Lower leg skin (tissue), 4 donors: ENCODE data around the gene NTNG1. TPM values are rescaled to one million over a fixed set of nuclear protein-coding genes. Genes with fewer than 3 reads are reported as not detected.

Source experiments
- DNase-seq, 2 donors: peaks; one replicate each; pipeline ENCODE4 v3.0.0-alpha.2; 2019; ENCODE audit warnings: low spot score in 2 of 2
- H3K4me3 ChIP-seq: fragments of 200-600 bp; sonication (generic); 2 replicates; pipeline ENCODE4 v1.5.1; 2017; ENCODE audit warnings: mild to moderate bottlenecking, low read depth; ENCODE audit not compliant: poor library complexity, severe bottlenecking
- CTCF ChIP-seq, 3 donors: fragments of 450-650 bp; IDR thresholded peaks; one replicate each; pipeline ENCODE4 v1.5.1; 2016; ENCODE audit warnings: antibody characterized with exemption in 3 of 3, mild to moderate bottlenecking in 3 of 3, moderate library complexity in 2 of 3
- POLR2A ChIP-seq, 2 donors: fragments of 450-650 bp; IDR thresholded peaks; one replicate each; pipeline ENCODE4 v1.6.1; 2016 to 2017; ENCODE audit warnings: antibody characterized with exemption in 2 of 2, mild to moderate bottlenecking in 1 of 2, moderate library complexity in 1 of 2
- WGBS, 2 donors: methylation state at CpG; one replicate each; pipeline ENCODE4 v1.1.5; 2018; 5-methylcytosine and 5-hydroxymethylcytosine counted together
- intact Hi-C: fragments of 100-400 bp; cut with DNase I; formaldehyde crosslinking; loops from one replicate; pipeline ENCODE4 v1.15.0; 2023; ENCODE audit warnings: low total_unique reads
- total RNA-seq, 4 donors: library from RNA; depleted of rRNA; stranded (reverse); fragments of >200 nt; gene quantifications; one replicate each; pipeline ENCODE4 v1.1.0, GENCODE V29; 2016

Gene NTNG1
- total RNA-seq, 4 donors from 2014 or later, result 2.6 to 8.1 (median 3.4) TPM

- H3K4me3 ChIP-seq, result no peak overlapping the region
- no peak for DNase-seq
- intact Hi-C loops, result no loop called here
- TF ChIP-seq POLR2A (IDR thresholded peaks at IDR 0.05) (no peak), CTCF (IDR thresholded peaks at IDR 0.05) (no peak)
- 89 to 92% methylated on average over 3 of the region's 3 CpGs for WGBS, 2 donors
Measured at GRCh38 chr1:107467811-107468210, 327.0 kb downstream of the NTNG1 start.

GRCh38 chr1:107473065-107473464, 332.2 kb downstream of the NTNG1 start:
- intact Hi-C loops, result no loop called here
- no peak overlapping the region for H3K4me3 ChIP-seq
- 78 to 85% methylated on average over 2 of the region's 2 CpGs for WGBS, 2 donors
- no peak for DNase-seq
- TF ChIP-seq POLR2A (IDR thresholded peaks at IDR 0.05) (no peak), CTCF (IDR thresholded peaks at IDR 0.05) (no peak)

- TF ChIP-seq CTCF (IDR thresholded peaks at IDR 0.05), result no peak
- TF ChIP-seq POLR2A (IDR thresholded peaks at IDR 0.05), result no peak
- H3K4me3 ChIP-seq, result no peak overlapping the region
- no peak for DNase-seq
- intact Hi-C loops, result no loop called here
- 51 to 53% methylated on average over 1 of the region's 1 CpG for WGBS, 2 donors
Measured at GRCh38 chr1:107474877-107475612, 334.2 kb downstream of the NTNG1 start.

- TF ChIP-seq CTCF (IDR thresholded peaks at IDR 0.05) (no peak), POLR2A (IDR thresholded peaks at IDR 0.05) (no peak)
- H3K4me3 ChIP-seq, result no peak overlapping the region
- intact Hi-C loops, result no loop called here
- WGBS, 2 donors, result 92 to 100% methylated on average over 2 of the region's 2 CpGs
- DNase-seq, result no peak
Measured at GRCh38 chr1:107477233-107477632, 336.4 kb downstream of the NTNG1 start.

- intact Hi-C loops, result no loop called here
- DNase-seq, result no peak
- WGBS, 2 donors, result 65 to 66% methylated on average over 11 of the region's 11 CpGs
- TF ChIP-seq CTCF (IDR thresholded peaks at IDR 0.05), result no peak
- no peak for TF ChIP-seq POLR2A (IDR thresholded peaks at IDR 0.05)
- no peak overlapping the region for H3K4me3 ChIP-seq
Measured at GRCh38 chr1:107479865-107480350, 339.1 kb downstream of the NTNG1 start.
